Measurements from ENCODE around the gene SPEM2.
A peak's percentile ranks its signal among the peaks of the same experiment; 100 is the strongest.

SPEM2 gene

DNA sequence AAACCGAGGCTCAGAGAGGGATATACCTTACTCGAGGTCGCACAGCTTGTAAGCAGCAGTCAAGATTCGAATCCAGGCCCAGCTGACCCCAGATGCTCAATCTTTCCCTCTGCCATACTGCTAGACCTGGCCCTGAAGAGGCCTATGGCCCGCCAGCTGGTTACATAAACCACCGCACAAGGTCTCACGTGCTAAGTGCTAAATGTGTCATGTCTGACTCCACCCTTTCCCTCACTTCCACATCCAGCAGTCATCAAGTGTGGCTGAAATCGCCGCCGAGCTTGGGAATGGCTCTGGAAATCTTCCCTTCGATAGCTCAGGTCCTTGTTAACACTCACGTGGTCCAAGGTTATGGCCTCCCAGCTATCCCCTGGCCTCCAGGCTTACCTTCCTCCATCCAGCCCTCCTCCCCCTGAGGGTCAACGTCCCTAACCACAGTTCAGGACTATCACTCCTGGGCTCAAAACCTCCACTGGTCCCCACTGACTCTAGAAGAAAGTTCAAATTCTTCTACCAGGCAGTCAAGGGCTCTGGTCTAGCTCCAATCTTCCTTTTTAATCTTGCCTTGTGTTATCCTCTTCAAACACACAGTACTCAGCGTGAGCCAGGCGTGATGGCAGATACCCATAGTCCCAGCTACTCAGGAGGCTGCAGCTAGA is 50.5 kb downstream of the SPEM2 start:
- H3K27ac ChIP-seq, result peak overlapping the region; percentile 57

DNA sequence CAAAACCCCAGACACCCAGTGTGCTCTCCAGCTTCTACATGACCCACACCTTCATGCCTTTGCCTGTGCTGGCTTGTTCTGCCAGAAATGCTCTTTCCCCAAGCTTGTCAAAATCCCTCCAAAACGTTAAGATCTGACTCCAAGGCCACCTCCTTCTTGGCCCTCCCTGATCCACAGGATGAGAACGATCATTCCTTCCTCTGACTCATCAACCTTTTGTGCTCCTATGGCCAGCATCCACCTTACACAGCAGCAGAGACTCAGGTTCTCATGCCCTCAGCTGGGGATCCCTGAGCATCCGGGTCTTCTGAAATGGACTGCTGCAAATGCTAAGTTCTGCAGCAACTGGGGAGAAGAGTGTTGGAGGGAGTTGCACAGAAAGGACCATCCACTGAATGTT is 51.1 kb downstream of the SPEM2 start:
- H3K36me3 ChIP-seq (ENCODE audit: insufficient read depth, low read length), result no peaks in the 10 kb centered on the region
- TF ChIP-seq EZH2 (IDR thresholded peaks at IDR 0.05) (no peak), POLR2AphosphoS5 (IDR thresholded peaks at IDR 0.05; ENCODE audit: borderline replicate concordance, low read depth, low read length) (no peak), FOXP2 (optimal IDR thresholded peaks at IDR 0.05; ENCODE audit: control extremely low read depth, extremely low read length, insufficient read depth) (no peak)
- H3K9ac ChIP-seq (ENCODE audit: insufficient read length), result peak overlapping the region; percentile 37
- DNase-seq (ENCODE audit: low read depth, low spot score), result no peak
- H3K9me3 ChIP-seq (ENCODE audit: low read depth, low read length), result no peaks in the 10 kb centered on the region
- H3K27ac ChIP-seq, result peak overlapping the region; percentile 57
- no peak overlapping the region for H3K4me3 ChIP-seq

More for the DNA sequence above, 50.5 kb downstream of the SPEM2 start:
- no peak overlapping the region for H3K4me3 ChIP-seq
- H3K9ac ChIP-seq (ENCODE audit: insufficient read length), result no peak overlapping the region
- no peak for DNase-seq (ENCODE audit: low read depth, low spot score)
- no peak for TF ChIP-seq EZH2 (IDR thresholded peaks at IDR 0.05)
- TF ChIP-seq FOXP2 (optimal IDR thresholded peaks at IDR 0.05; ENCODE audit: control extremely low read depth, extremely low read length, insufficient read depth), result no peak
- no peak for TF ChIP-seq POLR2AphosphoS5 (IDR thresholded peaks at IDR 0.05; ENCODE audit: borderline replicate concordance, low read depth, low read length)
- no peaks in the 10 kb centered on the region for H3K9me3 ChIP-seq (ENCODE audit: low read depth, low read length)
- H3K36me3 ChIP-seq (ENCODE audit: insufficient read depth, low read length), result no peaks in the 10 kb centered on the region

DNA sequence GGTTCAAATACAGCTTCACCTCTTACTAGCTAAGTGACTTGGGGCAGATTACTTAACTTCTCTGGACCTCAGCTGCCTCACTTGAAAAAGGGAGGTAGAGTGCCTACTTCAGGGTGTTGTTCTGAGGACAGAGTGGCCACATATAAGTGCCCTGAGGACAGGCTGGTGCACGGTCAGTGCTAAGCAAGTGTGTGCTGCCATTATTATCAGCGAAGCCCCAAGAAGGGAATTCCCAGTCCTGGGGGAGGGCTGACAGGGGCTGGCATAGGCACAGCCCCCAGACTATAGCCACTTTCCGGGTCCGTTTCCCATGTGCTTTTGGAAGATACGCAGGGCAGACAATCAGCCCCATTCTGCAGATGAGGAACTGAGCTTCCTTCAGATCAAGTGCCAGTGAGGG is 51.5 kb downstream of the SPEM2 start:
- peak overlapping the region; percentile 93; the same call in 1 of the 2 replicates for H3K4me3 ChIP-seq
- DNase-seq (ENCODE audit: low read depth, low spot score), result no peak
- H3K9me3 ChIP-seq (ENCODE audit: low read depth, low read length), result no peaks in the 10 kb centered on the region
- TF ChIP-seq EZH2 (IDR thresholded peaks at IDR 0.05) (no peak), POLR2AphosphoS5 (IDR thresholded peaks at IDR 0.05; ENCODE audit: borderline replicate concordance, low read depth, low read length) (no peak), FOXP2 (optimal IDR thresholded peaks at IDR 0.05; ENCODE audit: control extremely low read depth, extremely low read length, insufficient read depth) (no peak)
- no peaks in the 10 kb centered on the region for H3K36me3 ChIP-seq (ENCODE audit: insufficient read depth, low read length)
- peak overlapping the region; percentile 57; the same call in 1 of the 2 replicates for H3K27ac ChIP-seq
- H3K9ac ChIP-seq (ENCODE audit: insufficient read length), result peak overlapping the region; percentile 37

All from SK-N-MC (cell line).